Stimulated activated naive CD8-positive, alpha-beta T cell treated with anti-CD3 and anti-CD28 coated beads, Interleukin-15, Interleukin-2, amounts not matched to agents 100 ng/mL and 50 ng/mL, for 24 hours (primary cell): Measurements from ENCODE around the gene ZNF516.

Experiments
- H3K27ac Mint-ChIP-seq: one replicate; pipeline ENCODE4 v1.8.0; 2021; ENCODE audit warnings: mild to moderate bottlenecking, mixed read lengths
- H3K27me3 Mint-ChIP-seq: one replicate; pipeline ENCODE4 v1.8.0; 2021; ENCODE audit warnings: mixed read lengths
- H3K36me3 Mint-ChIP-seq: one replicate; pipeline ENCODE4 v1.8.0; 2021; ENCODE audit warnings: low read depth, mixed read lengths
- H3K4me1 Mint-ChIP-seq: one replicate; pipeline ENCODE4 v1.8.0; 2021; ENCODE audit warnings: low read depth, mixed read lengths
- H3K4me3 Mint-ChIP-seq: one replicate; pipeline ENCODE4 v1.8.0; 2021; ENCODE audit warnings: mild to moderate bottlenecking, mixed read lengths
- H3K9me3 Mint-ChIP-seq: one replicate; pipeline ENCODE4 v1.8.0; 2021; ENCODE audit warnings: mixed read lengths

Gene ZNF516

DNA sequence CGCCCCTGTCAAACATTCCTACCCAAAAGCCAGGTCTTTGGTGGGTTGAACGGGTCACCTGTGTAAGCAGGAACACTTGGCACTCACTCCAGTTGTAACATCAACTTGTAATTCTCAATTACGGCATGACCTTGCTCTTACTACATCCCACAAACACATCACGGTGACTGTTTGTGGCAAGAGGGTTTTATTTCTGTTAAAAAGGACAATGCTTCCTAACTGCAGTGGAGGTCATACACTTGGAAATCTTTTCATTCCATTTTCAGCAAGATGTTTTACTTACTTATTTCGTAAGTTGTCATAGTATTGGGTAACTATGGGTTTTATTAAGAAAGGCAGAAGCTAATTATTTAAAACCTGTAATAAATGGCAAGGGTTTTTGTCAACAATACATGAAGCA is 126.1 kb downstream of the ZNF516 start:
- H3K4me3 Mint-ChIP-seq, result no peak overlapping the region
- H3K36me3 Mint-ChIP-seq, result peaks cover 17% of the 10 kb centered on the region
- H3K4me1 Mint-ChIP-seq, result peaks cover 45% of the 10 kb centered on the region
- no peak overlapping the region for H3K27ac Mint-ChIP-seq
- H3K9me3 Mint-ChIP-seq, result no peaks in the 10 kb centered on the region
- no peaks in the 10 kb centered on the region for H3K27me3 Mint-ChIP-seq

DNA sequence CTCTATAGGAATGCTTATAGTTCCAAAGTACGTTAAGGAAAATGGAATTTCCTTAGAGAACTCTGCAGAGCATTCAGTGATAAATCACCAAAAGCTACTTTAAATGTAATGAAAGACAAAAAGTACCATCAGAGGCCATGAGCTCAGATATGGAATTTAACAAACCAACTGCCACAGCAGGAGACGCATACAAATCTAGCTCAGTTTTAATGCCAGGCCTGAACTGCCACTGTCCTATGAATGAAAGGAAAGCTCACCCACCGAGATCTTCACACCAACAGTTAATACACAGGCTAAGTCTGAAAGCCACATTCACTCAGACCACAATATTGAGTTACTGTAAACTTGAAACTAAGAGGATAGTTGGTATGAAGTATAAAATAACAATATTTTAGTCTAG is 126.8 kb downstream of the ZNF516 start:
- H3K4me1 Mint-ChIP-seq, result peaks cover 43% of the 10 kb centered on the region
- no peak overlapping the region for H3K4me3 Mint-ChIP-seq
- H3K9me3 Mint-ChIP-seq, result no peaks in the 10 kb centered on the region
- H3K36me3 Mint-ChIP-seq, result peaks cover 20% of the 10 kb centered on the region
- no peaks in the 10 kb centered on the region for H3K27me3 Mint-ChIP-seq
- no peak overlapping the region for H3K27ac Mint-ChIP-seq

DNA sequence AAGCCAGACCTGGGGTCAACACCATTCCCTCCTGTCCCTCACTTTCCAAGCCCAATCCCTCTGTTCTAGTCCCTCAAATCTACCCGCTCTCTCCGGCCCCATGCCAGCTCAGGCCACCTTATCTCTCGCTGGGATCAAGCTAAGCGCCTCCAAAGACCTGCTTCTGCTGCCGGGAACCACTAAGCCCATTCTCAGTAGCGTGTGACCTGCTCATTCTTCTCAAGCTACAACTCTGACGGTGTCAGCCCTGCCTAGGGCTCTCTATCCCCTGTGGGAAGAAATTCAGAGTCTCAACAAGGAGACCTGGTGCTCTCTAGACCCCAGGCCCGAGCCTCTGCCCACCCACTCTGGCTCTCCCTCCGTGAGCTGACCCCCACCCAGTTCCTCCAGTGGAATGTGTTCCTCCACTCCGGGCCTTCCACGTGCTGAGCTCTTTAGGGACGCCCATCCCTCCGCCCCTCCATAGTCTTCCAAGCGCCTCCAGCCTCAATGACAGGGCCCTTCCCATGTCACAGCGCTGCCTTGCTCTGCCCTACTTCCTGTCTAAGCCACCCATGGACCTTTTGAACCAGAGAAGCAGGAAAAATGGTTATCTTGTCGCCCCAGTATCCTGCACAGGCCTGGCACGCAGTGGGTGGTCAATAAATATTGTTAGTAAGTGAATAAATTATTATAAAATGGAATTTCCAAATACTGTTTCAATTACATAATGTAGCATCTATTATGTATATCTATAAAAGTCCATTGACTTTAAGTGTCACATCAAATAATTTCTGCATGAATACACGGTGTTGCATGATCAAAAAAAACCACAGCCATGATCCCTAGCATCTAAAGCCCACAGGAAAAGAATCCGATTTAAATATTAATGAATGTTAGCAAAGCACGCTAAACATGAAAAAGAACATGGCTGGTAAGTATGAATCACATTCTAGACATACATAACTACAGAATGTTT is 127.6 kb downstream of the ZNF516 start:
- H3K36me3 Mint-ChIP-seq, result peaks cover 24% of the 10 kb centered on the region
- no peaks in the 10 kb centered on the region for H3K9me3 Mint-ChIP-seq
- no peak overlapping the region for H3K4me3 Mint-ChIP-seq
- no peak overlapping the region for H3K27ac Mint-ChIP-seq
- H3K4me1 Mint-ChIP-seq, result peaks cover 40% of the 10 kb centered on the region
- H3K27me3 Mint-ChIP-seq, result no peaks in the 10 kb centered on the region

DNA sequence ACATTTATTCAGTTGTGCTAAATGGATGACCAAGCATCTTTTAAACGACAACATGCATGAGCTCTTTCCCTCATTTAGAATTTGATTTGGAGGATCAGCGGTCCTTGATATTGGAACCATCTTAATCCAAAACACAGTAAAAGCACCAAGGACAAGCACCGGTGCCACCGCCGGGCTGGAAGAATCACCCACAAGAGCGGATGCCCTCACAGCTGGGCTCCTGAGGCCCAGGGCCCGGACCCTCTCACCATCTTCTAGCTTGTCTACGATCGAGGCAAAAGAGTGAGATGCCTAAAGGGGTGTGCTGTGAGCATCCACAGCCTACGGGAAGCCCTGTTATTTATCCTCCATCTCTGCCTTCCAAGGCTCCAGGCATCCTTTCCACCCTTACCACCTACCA is 129.5 kb downstream of the ZNF516 start:
- no peaks in the 10 kb centered on the region for H3K9me3 Mint-ChIP-seq
- no peak overlapping the region for H3K27ac Mint-ChIP-seq
- H3K4me3 Mint-ChIP-seq, result no peak overlapping the region
- H3K4me1 Mint-ChIP-seq, result peaks cover 34% of the 10 kb centered on the region
- no peaks in the 10 kb centered on the region for H3K27me3 Mint-ChIP-seq
- H3K36me3 Mint-ChIP-seq, result peaks cover 29% of the 10 kb centered on the region

DNA sequence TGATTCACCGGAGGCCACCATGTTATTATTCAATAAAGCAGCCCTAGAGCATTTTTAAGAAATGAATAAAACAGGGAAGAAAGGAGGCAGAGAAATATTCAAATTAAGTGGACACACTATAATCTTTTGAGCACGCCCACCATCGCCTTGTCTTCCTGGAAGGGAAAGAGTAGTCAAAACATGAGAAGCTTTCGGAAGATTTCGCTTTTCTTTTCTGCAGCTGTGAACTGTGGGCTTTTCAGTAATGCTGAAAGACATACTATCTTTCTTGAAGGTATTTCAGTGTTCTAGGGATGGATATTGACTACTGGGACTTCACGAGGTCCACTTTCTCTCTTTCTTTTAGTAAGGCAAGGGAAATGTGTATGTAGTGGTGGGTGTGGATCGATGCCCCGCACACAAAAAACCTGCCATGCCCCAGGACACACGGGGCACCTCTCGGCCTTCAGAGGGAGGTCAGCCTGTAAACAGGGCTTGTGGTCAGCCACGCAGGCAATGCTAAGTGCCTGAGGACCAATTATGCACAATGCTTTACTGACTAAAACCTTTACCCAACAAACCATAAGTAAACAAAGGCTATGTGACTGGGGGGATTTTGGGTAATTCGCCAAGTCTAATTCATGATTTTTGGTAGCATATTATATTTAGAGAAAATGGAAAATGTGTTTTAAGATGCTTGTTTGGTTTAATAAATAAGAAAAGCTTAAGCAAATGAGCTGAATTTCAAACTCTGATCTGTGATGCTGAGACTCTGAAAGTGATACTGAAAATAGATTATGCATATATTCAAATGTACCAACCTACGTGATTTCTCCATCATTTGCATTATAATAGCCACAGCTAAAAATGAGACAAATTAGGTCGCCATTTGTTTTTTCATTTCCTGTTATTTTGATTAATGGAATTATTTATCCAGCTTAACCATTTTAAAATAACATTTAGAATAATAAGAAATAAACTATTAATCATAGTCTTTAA is 130.5 kb downstream of the ZNF516 start:
- peak overlapping the region; percentile 47 for H3K4me3 Mint-ChIP-seq
- no peaks in the 10 kb centered on the region for H3K9me3 Mint-ChIP-seq
- H3K27me3 Mint-ChIP-seq, result no peaks in the 10 kb centered on the region
- peaks cover 34% of the 10 kb centered on the region for H3K4me1 Mint-ChIP-seq
- peak overlapping the region; percentile 68 for H3K27ac Mint-ChIP-seq
- H3K36me3 Mint-ChIP-seq, result peaks cover 25% of the 10 kb centered on the region

DNA sequence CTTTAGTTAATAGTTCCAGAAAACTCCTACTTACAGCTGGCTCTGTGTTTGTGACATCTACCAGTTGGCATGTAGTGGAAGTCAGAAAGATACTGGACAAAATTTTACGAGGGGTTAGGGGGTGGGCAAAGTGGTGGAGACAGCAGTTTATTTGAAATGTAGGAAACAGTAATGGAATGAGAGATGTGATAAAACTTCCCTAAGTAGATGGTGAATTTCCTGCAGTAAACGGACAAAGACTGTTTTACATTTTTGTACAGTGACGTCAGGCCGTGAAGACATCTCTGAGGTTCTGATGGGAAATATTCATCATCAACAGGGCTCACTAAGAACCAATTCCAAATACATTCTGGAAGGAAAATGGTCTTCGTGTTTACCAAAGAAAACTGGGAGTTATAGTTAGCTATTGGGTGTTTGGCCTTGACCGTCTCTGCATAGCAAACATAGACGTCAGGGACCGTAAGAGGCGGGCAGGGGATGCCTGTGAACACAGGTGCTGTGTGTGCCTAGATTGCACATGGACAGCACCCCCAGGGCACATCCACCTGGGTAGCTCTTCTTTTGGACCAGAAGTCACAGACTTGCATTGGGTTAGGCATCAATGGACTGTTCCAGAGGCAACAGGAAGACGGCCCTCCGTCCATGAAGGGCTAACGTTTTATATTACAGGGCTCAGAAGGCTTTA is 131.5 kb downstream of the ZNF516 start:
- no peaks in the 10 kb centered on the region for H3K9me3 Mint-ChIP-seq
- H3K27ac Mint-ChIP-seq, result peak overlapping the region; percentile 68
- H3K36me3 Mint-ChIP-seq, result peaks cover 23% of the 10 kb centered on the region
- no peaks in the 10 kb centered on the region for H3K27me3 Mint-ChIP-seq
- no peak overlapping the region for H3K4me3 Mint-ChIP-seq
- peaks cover 34% of the 10 kb centered on the region for H3K4me1 Mint-ChIP-seq

DNA sequence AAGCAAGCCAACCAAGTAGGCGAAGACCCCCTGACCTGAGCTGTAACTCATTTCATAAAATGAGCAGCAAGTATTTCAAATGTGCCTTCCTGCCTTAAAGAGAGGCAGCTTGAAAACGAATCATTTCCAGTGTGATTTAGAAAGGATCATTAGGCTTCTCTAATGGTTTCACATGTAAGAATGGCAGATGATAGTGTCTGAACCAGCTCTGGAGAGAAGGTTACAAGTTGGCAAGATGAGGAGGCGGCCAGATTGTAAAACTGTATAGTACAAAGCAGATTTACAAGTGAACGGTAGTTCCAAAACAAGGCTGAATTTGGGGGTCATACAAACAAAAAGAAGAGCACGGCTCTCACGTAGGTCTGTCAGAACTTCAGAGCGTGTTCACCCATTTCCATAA is 132.4 kb downstream of the ZNF516 start:
- Mint-ChIP-seq H3K9me3 (no peaks in the 10 kb centered on the region), H3K4me1 (peaks cover 30% of the 10 kb centered on the region), H3K27me3 (no peaks in the 10 kb centered on the region), H3K4me3 (no peak overlapping the region), H3K36me3 (peaks cover 23% of the 10 kb centered on the region), H3K27ac (no peak overlapping the region)

DNA sequence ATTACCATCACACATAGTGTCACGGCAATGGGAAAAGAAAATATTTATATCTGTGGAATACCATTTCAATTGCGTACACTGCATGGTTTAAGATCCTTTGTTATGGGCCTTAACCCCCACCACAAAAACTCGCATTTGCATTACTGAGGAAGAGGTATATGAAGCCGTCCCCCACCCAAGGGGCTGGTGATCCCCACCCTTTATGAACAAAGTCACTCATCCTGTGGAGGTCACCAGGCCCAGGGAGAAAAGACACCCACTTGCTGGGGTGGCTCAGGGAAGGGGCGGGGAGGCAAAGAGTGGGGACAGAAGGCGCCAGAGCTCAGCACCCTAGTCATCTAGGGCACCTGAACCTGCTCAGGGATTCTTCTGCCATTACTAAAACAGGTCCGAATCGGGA is 133.8 kb downstream of the ZNF516 start:
- Mint-ChIP-seq H3K27me3 (no peaks in the 10 kb centered on the region), H3K27ac (no peak overlapping the region), H3K9me3 (no peaks in the 10 kb centered on the region), H3K4me3 (no peak overlapping the region), H3K4me1 (peaks cover 30% of the 10 kb centered on the region), H3K36me3 (peaks cover 24% of the 10 kb centered on the region)

DNA sequence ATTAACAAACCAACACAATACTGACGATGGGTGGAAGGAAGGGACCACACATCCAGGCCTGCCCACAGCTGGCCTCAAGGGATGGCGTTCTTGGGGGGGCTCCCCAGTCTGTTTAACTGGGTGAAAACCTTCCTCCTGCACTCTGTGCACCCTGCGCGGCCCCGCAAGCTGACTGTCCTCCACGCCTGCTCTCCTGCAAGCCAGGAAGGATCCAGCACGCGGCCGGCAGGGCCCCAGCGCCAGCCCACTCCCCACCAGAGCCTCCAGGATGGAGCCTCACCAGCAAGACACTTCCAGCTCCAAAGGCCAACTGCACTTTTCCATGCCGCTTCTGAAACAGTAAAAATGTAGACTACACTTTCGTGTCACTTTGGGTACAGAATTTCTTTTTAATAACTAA is 135.1 kb downstream of the ZNF516 start:
- H3K27me3 Mint-ChIP-seq, result no peaks in the 10 kb centered on the region
- no peaks in the 10 kb centered on the region for H3K9me3 Mint-ChIP-seq
- H3K4me3 Mint-ChIP-seq, result no peak overlapping the region
- no peak overlapping the region for H3K27ac Mint-ChIP-seq
- peaks cover 20% of the 10 kb centered on the region for H3K4me1 Mint-ChIP-seq
- H3K36me3 Mint-ChIP-seq, result peaks cover 29% of the 10 kb centered on the region

DNA sequence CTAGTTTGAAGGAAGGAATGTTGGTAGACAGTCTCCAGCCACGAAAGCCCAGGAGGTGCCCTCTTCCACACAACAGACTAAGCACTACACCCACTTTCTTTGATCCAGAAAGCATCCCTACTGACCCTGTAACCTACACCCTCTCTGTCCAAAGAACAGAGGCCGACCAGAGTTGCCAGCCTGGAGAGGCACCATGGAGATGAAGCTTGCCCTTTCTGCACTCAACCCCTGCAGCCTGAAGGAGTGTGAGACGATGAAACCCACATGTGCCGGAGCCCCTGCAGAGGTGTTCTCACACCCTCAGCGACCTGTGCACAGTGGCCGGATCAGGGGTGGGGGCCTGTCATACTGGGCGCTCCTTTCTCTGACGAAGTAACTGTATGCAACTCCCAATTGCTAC is 136.3 kb downstream of the ZNF516 start:
- H3K36me3 Mint-ChIP-seq, result peaks cover 33% of the 10 kb centered on the region

DNA sequence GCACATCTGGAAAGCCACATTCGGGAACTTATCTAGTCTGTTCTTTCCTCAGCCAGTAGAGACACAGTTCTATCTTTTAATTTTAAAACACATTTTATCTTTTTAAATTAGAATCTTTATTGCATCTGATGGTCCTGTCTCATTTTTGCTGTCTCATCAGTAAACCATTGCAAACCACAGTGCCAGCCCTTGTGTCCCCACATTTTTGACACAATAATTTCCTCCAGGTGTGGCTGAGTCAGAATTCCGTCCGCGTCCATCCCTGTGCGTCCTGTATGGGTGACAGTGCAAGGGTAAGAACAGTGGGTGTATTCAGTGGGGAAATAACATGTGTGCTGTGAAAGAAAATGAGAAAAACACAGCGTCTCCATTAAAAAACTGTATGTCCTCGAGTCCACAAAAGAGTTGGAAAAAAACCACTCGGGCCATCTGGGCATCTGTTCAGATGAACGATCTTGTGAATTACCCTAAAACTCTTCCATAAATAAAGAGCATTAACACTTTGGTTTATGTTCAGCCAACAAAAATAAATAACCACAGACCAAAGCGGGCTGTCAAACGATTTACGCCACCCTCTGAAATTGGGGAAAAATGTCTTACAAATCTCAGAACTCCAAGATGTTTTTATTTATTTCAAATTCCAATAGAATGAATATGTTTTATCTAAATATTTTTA is 137.3 kb downstream of the ZNF516 start:
- no peaks in the 10 kb centered on the region for H3K27me3 Mint-ChIP-seq
- H3K4me3 Mint-ChIP-seq, result no peak overlapping the region
- no peak overlapping the region for H3K27ac Mint-ChIP-seq
- H3K36me3 Mint-ChIP-seq, result peaks cover 26% of the 10 kb centered on the region
- H3K4me1 Mint-ChIP-seq, result no peaks in the 10 kb centered on the region
- peaks cover 9% of the 10 kb centered on the region for H3K9me3 Mint-ChIP-seq

More for the DNA sequence above, 136.3 kb downstream of the ZNF516 start:
- Mint-ChIP-seq H3K27me3 (no peaks in the 10 kb centered on the region), H3K4me3 (no peak overlapping the region), H3K9me3 (peaks cover 6% of the 10 kb centered on the region), H3K4me1 (peaks cover 9% of the 10 kb centered on the region), H3K27ac (no peak overlapping the region)

DNA sequence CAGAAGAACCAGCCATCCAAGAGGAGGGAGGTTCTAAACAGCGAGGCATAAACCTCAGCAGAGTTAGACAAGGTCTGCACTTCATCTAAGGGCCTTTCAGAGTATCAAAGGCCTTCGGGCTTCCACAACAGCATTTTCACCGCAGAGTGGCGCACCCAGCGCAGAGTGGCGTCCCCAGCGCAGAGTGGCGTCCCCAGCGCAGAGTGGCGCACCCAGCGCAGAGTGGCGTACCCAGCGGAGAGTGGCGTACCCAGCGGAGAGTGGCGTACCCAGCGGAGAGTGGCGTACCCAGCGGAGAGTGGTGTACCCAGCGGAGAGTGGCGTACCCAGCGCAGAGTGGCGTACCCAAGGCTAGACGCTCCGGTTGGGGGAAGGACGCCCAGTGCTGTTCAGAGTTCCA is 137.9 kb downstream of the ZNF516 start:
- H3K9me3 Mint-ChIP-seq, result peaks cover 11% of the 10 kb centered on the region

DNA sequence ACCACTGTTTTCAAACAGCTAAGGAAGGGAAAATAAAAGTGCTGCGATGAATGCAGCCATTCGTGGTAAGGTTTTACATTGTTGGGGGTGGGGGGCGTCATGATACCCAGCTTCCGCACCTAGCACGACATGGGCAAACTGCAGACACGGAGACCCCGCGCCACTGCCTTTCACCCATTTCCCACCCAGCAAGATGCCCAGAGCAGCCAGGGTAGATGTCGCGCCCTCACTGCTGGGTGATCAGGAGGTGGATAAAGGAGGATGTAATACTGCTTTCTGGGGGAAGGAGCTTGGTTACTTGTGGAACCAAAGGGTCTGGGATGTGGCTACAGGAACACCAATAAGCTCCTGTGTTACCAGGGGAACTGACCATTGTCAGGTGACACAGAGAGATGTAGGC is 138.4 kb downstream of the ZNF516 start:
- H3K4me1 Mint-ChIP-seq, result no peaks in the 10 kb centered on the region
- no peak overlapping the region for H3K27ac Mint-ChIP-seq
- no peak overlapping the region for H3K4me3 Mint-ChIP-seq
- peaks cover 11% of the 10 kb centered on the region for H3K9me3 Mint-ChIP-seq
- H3K27me3 Mint-ChIP-seq, result no peaks in the 10 kb centered on the region
- H3K36me3 Mint-ChIP-seq, result peaks cover 22% of the 10 kb centered on the region

More for the DNA sequence above, 137.9 kb downstream of the ZNF516 start:
- H3K27ac Mint-ChIP-seq, result no peak overlapping the region
- H3K4me1 Mint-ChIP-seq, result no peaks in the 10 kb centered on the region
- no peak overlapping the region for H3K4me3 Mint-ChIP-seq
- no peaks in the 10 kb centered on the region for H3K27me3 Mint-ChIP-seq
- H3K36me3 Mint-ChIP-seq, result peaks cover 26% of the 10 kb centered on the region

DNA sequence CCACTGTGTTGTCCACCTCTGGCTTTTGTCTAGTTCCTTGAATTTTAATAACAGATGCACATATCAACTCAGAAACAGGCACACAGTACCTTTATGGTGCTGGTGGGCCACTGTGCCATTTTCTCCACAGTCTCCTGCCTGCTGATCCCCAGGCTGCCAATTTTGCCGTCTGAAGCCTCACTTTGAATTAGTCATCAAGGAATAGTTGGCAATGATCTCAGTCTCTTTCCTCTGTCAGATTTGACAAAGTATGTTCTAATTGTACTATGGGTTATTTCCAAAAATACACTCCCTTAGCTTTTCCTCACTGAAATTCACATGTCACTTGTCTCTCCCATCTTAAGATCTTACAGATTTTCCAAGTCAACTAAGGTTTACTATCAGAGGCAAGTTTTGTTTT is 140.7 kb downstream of the ZNF516 start:
- Mint-ChIP-seq H3K27ac (no peak overlapping the region), H3K4me3 (no peak overlapping the region), H3K9me3 (peaks cover 11% of the 10 kb centered on the region), H3K27me3 (peaks cover 1% of the 10 kb centered on the region), H3K36me3 (peaks cover 16% of the 10 kb centered on the region), H3K4me1 (peaks cover 2% of the 10 kb centered on the region)
